Peyer's patch (tissue), 4 donors: ENCODE data around the gene SGSH. TPM values are rescaled to one million over a fixed set of nuclear protein-coding genes. Genes with fewer than 3 reads are reported as not detected.
"Not testable (repeated sequence)": the region's sequence is repeated elsewhere in the genome, so short reads cannot be mapped to it uniquely, and the experiment has no call there.

Experiments used
- DNase-seq, 3 donors: peaks; one replicate each; pipeline ENCODE4 v3.0.0-alpha.2; 2017 to 2019
- H3K27ac ChIP-seq, 4 donors: fragments of 200-600 bp; sonication (generic); one replicate each; pipeline ENCODE4 v1.5.1; 2016 to 2019
- H3K27me3 ChIP-seq, 2 donors: fragments of 200-600 bp; sonication (generic); one replicate each; pipeline ENCODE4 v1.5.1; 2019
- H3K36me3 ChIP-seq, 3 donors: fragments of 200-600 bp; sonication (generic); one replicate each; pipeline ENCODE4 v1.5.1; 2016 to 2019
- H3K4me1 ChIP-seq, 4 donors: fragments of 200-600 bp; sonication (generic); one replicate each; pipeline ENCODE4 v1.5.1; 2016 to 2019
- H3K4me3 ChIP-seq, 4 donors: fragments of 200-600 bp; sonication (generic); 1 replicate in 3 of 4; 2 replicates in 1 of 4; pipeline ENCODE4 v1.5.1; 2016 to 2019; ENCODE audit warnings: mild to moderate bottlenecking in 1 of 4
- H3K9me3 ChIP-seq, 4 donors: fragments of 200-600 bp; sonication (generic); one replicate each; pipeline ENCODE4 v1.5.1; 2016 to 2019; ENCODE audit warnings: mild to moderate bottlenecking in 1 of 4
- CTCF ChIP-seq, 6 experiments: fragments of 450-650 bp in 4 of 6; fragments of 200-600 bp in 2 of 6; sonication (generic) in 1 of 6; IDR thresholded peaks; one replicate each; pipeline ENCODE4 v1.5.1; 2017 to 2019; ENCODE audit warnings: antibody characterized with exemption in 6 of 6, mild to moderate bottlenecking in 3 of 6, moderate library complexity in 1 of 6
- POLR2A ChIP-seq, 2 donors: fragments of 450-650 bp; IDR thresholded peaks; one replicate each; pipeline ENCODE4 v1.5.1; 2017; ENCODE audit warnings: antibody characterized with exemption in 2 of 2, mild to moderate bottlenecking in 2 of 2, moderate library complexity in 2 of 2
- total RNA-seq, 4 donors: library from RNA; depleted of rRNA; stranded (reverse); fragments of >200 nt; gene quantifications; one replicate each; pipeline ENCODE4 v1.1.0, GENCODE V29; 2016

SGSH gene
- total RNA-seq, 4 donors from 2014 or later, result 37.8 to 114 (median 60.6) TPM

- H3K27ac ChIP-seq, result peak overlapping the region; percentile 99 to 100 (median 100)
- peaks cover 3 to 37% (median 20%) of the 10 kb centered on the region in 4 donors for H3K4me1 ChIP-seq
- H3K27me3 ChIP-seq, result no peaks in the 10 kb centered on the region
- peak; percentile 69 to 84 (median 75) for DNase-seq
- no peaks in the 10 kb centered on the region for H3K9me3 ChIP-seq
- peak overlapping the region; percentile 90 to 100 (median 94) for H3K4me3 ChIP-seq
- peaks cover 0 to 10% (median 0%) of the 10 kb centered on the region in 3 donors for H3K36me3 ChIP-seq
- TF ChIP-seq POLR2A (IDR thresholded peaks at IDR 0.05) (peak in 1 of 2 donors; percentile 6), CTCF (IDR thresholded peaks at IDR 0.05) (no peak)
Observed at GRCh38 chr17:80261159-80261894, 41.2 kb upstream of the SGSH start.

- Histone ChIP-seq H3K36me3 (peaks cover 0 to 6% (median 0%) of the 10 kb centered on the region in 3 donors), H3K9me3 (no peaks in the 10 kb centered on the region), H3K4me1 (peaks cover 3 to 37% (median 18%) of the 10 kb centered on the region in 4 donors), H3K27ac (peak within 1 kb of the TSS; percentile 99 to 100 (median 100)), H3K27me3 (no peaks in the 10 kb centered on the region), H3K4me3 (peak within 1 kb of the TSS; percentile 90 to 100 (median 94))
- TF ChIP-seq CTCF (IDR thresholded peaks at IDR 0.05) (no peak), POLR2A (IDR thresholded peaks at IDR 0.05) (peak; percentile 54 to 75)
- DNase-seq, result peak; percentile 61 to 85 (median 83)
Observed at GRCh38 chr17:80260791-80261158, 40.6 kb upstream of the SGSH start, which contains the start of gene RNF213. Gene RNF213 (plus strand): TSS chr17:80260852. CDS start chr17:80263682, 2,830 bp downstream.

GRCh38 chr17:80260069-80260535 is 40.0 kb upstream of the SGSH start:
- Histone ChIP-seq H3K4me1 (peaks cover 3 to 42% (median 15%) of the 10 kb centered on the region in 4 donors), H3K9me3 (no peaks in the 10 kb centered on the region), H3K27me3 (no peaks in the 10 kb centered on the region), H3K36me3 (no peaks in the 10 kb centered on the region), H3K27ac (peak overlapping the region; percentile 85 to 99 (median 94)), H3K4me3 (peak overlapping the region; percentile 62 to 90 (median 86))
- TF ChIP-seq CTCF (IDR thresholded peaks at IDR 0.05) (no peak), POLR2A (IDR thresholded peaks at IDR 0.05) (peak in 1 of 2 donors; percentile 57)
- DNase-seq, result peak; percentile 64 to 83 (median 82)

- TF ChIP-seq CTCF (IDR thresholded peaks at IDR 0.05) (no peak), POLR2A (IDR thresholded peaks at IDR 0.05) (peak in 1 of 2 donors; percentile 7)
- peak overlapping the region; percentile 62 to 90 (median 86) for H3K4me3 ChIP-seq
- no peaks in the 10 kb centered on the region for H3K27me3 ChIP-seq
- peak overlapping the region; percentile 85 to 99 (median 94) for H3K27ac ChIP-seq
- no peak for DNase-seq
- H3K9me3 ChIP-seq, result no peaks in the 10 kb centered on the region
- H3K36me3 ChIP-seq, result no peaks in the 10 kb centered on the region
- peaks cover 3 to 42% (median 15%) of the 10 kb centered on the region in 4 donors for H3K4me1 ChIP-seq
Observed at GRCh38 chr17:80259457-80260068, 39.4 kb upstream of the SGSH start.

- not testable (repeated sequence) for DNase-seq, H3K9me3 ChIP-seq, H3K4me3 ChIP-seq, H3K36me3 ChIP-seq, H3K27me3 ChIP-seq
- H3K27ac ChIP-seq, result peak overlapping the region in 1 of 4 donors; percentile 45
- H3K4me1 ChIP-seq, result peaks cover 0 to 35% (median 14%) of the 10 kb centered on the region in 4 donors
Observed at GRCh38 chr17:80258296-80258695, 38.2 kb upstream of the SGSH start.
